ENCODE results near the gene ZNF526.

GRCh38 chr19:42272989-42273406, 52.9 kb downstream of the ZNF526 start:
- TF ChIP-seq CTCF (conservative IDR thresholded peaks at IDR 0.05; ENCODE audit: low read depth, low read length) (no peak), EZH2 (IDR thresholded peaks at IDR 0.05; ENCODE audit: low read length, unreplicated experiment) (no peak), EZH2phosphoT487 (IDR thresholded peaks at IDR 0.05; ENCODE audit: borderline replicate concordance, low read length) (no peak)
